Endodermal cell (in vitro differentiated cells): Measurements from ENCODE around the gene SRGAP1. TPM values are rescaled to one million over a fixed set of nuclear protein-coding genes. Genes with fewer than 3 reads are reported as not detected.

Experiments used
- DNase-seq: peaks from one replicate; pipeline ENCODE4 v3.0.0-alpha.2; 2017
- H3K27ac ChIP-seq: 2 replicates; pipeline ENCODE4 v1.5.1; 2013; ENCODE audit warnings: mild to moderate bottlenecking, low read depth, low read length, moderate library complexity
- H3K27me3 ChIP-seq: 2 replicates; pipeline ENCODE4 v1.6.1; 2013; ENCODE audit warnings: mild to moderate bottlenecking, low read length, moderate library complexity; ENCODE audit not compliant: insufficient read depth, control insufficient read depth, poor library complexity, severe bottlenecking
- H3K36me3 ChIP-seq: 2 replicates; pipeline ENCODE4 v1.7.0; 2013; ENCODE audit warnings: mild to moderate bottlenecking, low read length, moderate library complexity; ENCODE audit not compliant: control insufficient read depth, insufficient read depth
- H3K4me1 ChIP-seq: one replicate; pipeline ENCODE4 v1.7.0; 2013; ENCODE audit warnings: low read length; ENCODE audit not compliant: control insufficient read depth, insufficient read depth
- H3K4me3 ChIP-seq: 2 replicates; pipeline ENCODE4 v1.5.1; 2013; ENCODE audit warnings: mild to moderate bottlenecking, low read length, moderate library complexity
- H3K9ac ChIP-seq: 2 replicates; pipeline ENCODE4 v1.6.1; 2013; ENCODE audit warnings: mild to moderate bottlenecking, low read length, moderate library complexity; ENCODE audit not compliant: poor library complexity, severe bottlenecking; ENCODE audit errors: extremely low read depth
- H3K9me3 ChIP-seq: 2 replicates; pipeline ENCODE4 v1.6.1; 2013; ENCODE audit warnings: mild to moderate bottlenecking, low read length, moderate library complexity; ENCODE audit not compliant: control insufficient read depth
- H3K27ac Mint-ChIP-seq: 2 replicates; pipeline ENCODE4 v1.8.0; 2020; ENCODE audit warnings: mixed read lengths
- H3K27me3 Mint-ChIP-seq: 2 replicates; pipeline ENCODE4 v1.8.0; 2021; ENCODE audit warnings: mild to moderate bottlenecking, mixed read lengths; ENCODE audit not compliant: insufficient read depth
- H3K36me3 Mint-ChIP-seq: 2 replicates; pipeline ENCODE4 v1.8.0; 2020; ENCODE audit warnings: low read depth, mixed read lengths
- H3K4me1 Mint-ChIP-seq: 2 replicates; pipeline ENCODE4 v1.8.0; 2020; ENCODE audit warnings: mixed read lengths
- H3K4me3 Mint-ChIP-seq: 2 replicates; pipeline ENCODE4 v1.8.0; 2020; ENCODE audit warnings: mild to moderate bottlenecking, moderate library complexity, mixed read lengths
- H3K9me3 Mint-ChIP-seq: 2 replicates; pipeline ENCODE4 v1.8.0; 2020; ENCODE audit warnings: mild to moderate bottlenecking, mixed read lengths
- CTCF ChIP-seq: fragments of 200-600 bp; sonication (generic); conservative IDR thresholded peaks from 2 replicates; pipeline ENCODE4 v1.5.0; 2021; ENCODE audit warnings: antibody characterized with exemption, mild to moderate bottlenecking
- WGBS, 2 experiments: methylation state at CpG; one replicate each; pipeline versions ENCODE4 v1.1.5 to v1.1.7; 2013; ENCODE audit warnings: missing lambda C conversion rate in 2 of 2, mixed read lengths in 1 of 2; ENCODE audit not compliant: insufficient coverage in 1 of 2, insufficient read length in 1 of 2; 5-methylcytosine and 5-hydroxymethylcytosine counted together
- total RNA-seq, 2 donors: library from RNA; stranded (reverse); fragmentation: NEBNext Ultra II Directional in 1 of 2; extraction: Animal tissue kit (Norgen Biotek cat#: 25700) in 1 of 2; gene quantifications; 2 replicates in 1 of 2; 3 replicates in 1 of 2; pipeline ENCODE4 v1.2.1, GENCODE V29; 2021

SRGAP1 gene
- total RNA-seq, 2 donors from 2014 or later = 10.6 to 13.4 TPM

- WGBS, 2 experiments = 86 to 100% methylated on average over 1 to 2 of the region's 2 CpGs
- no peaks in the 10 kb centered on the region for H3K4me1 Mint-ChIP-seq
- H3K9me3 ChIP-seq = no peaks in the 10 kb centered on the region
Measured at GRCh38 chr12:64147875-64148274, 303.4 kb downstream of the SRGAP1 start.

GRCh38 chr12:64154677-64155076 is 310.2 kb downstream of the SRGAP1 start:
- H3K4me1 Mint-ChIP-seq = no peaks in the 10 kb centered on the region
- Histone ChIP-seq H3K4me1 (no peaks in the 10 kb centered on the region), H3K36me3 (no peaks in the 10 kb centered on the region), H3K27me3 (no peaks in the 10 kb centered on the region), H3K9ac (no peak overlapping the region), H3K27ac (no peak overlapping the region), H3K4me3 (no peak overlapping the region), H3K9me3 (no peaks in the 10 kb centered on the region)
- H3K36me3 Mint-ChIP-seq = no peaks in the 10 kb centered on the region
- 90 to 95% methylated on average over 1 to 2 of the region's 2 CpGs for WGBS, 2 experiments
- DNase-seq = no peak
- no peaks in the 10 kb centered on the region for H3K27me3 Mint-ChIP-seq
- H3K27ac Mint-ChIP-seq = no peak overlapping the region
- TF ChIP-seq CTCF = no peak
- no peaks in the 10 kb centered on the region for H3K9me3 Mint-ChIP-seq
- no peak overlapping the region for H3K4me3 Mint-ChIP-seq

More at GRCh38 chr12:64147875-64148274, 303.4 kb downstream of the SRGAP1 start:
- no peaks in the 10 kb centered on the region for H3K27me3 ChIP-seq
- Mint-ChIP-seq H3K4me3 (no peak overlapping the region), H3K36me3 (peaks cover 5% of the 10 kb centered on the region), H3K27ac (no peak overlapping the region), H3K9me3 (no peaks in the 10 kb centered on the region), H3K27me3 (no peaks in the 10 kb centered on the region)
- no peaks in the 10 kb centered on the region for H3K36me3 ChIP-seq
- H3K9ac ChIP-seq = no peak overlapping the region
- no peak overlapping the region for H3K27ac ChIP-seq
- TF ChIP-seq CTCF = no peak
- DNase-seq = no peak
- no peak overlapping the region for H3K4me3 ChIP-seq
- no peaks in the 10 kb centered on the region for H3K4me1 ChIP-seq

- no peak overlapping the region for H3K4me3 Mint-ChIP-seq
- no peak for TF ChIP-seq CTCF
- Histone ChIP-seq H3K27ac (no peak overlapping the region), H3K4me1 (no peaks in the 10 kb centered on the region), H3K4me3 (no peak overlapping the region), H3K9ac (no peak overlapping the region), H3K36me3 (no peaks in the 10 kb centered on the region), H3K27me3 (no peaks in the 10 kb centered on the region), H3K9me3 (no peaks in the 10 kb centered on the region)
- H3K4me1 Mint-ChIP-seq = no peaks in the 10 kb centered on the region
- no peaks in the 10 kb centered on the region for H3K36me3 Mint-ChIP-seq
- peak overlapping the region; percentile 66 for H3K27ac Mint-ChIP-seq
- DNase-seq = no peak
- no peaks in the 10 kb centered on the region for H3K9me3 Mint-ChIP-seq
- no CpG with 5 or more reads among the region's 2 CpGs for WGBS, 2 experiments
- no peaks in the 10 kb centered on the region for H3K27me3 Mint-ChIP-seq
Measured at GRCh38 chr12:64157110-64157509, 312.6 kb downstream of the SRGAP1 start.
